Renal cortical epithelial cell (primary cell): ENCODE results near the gene ATAD3A. TPM values are rescaled to one million over a fixed set of nuclear protein-coding genes. Genes with fewer than 3 reads are reported as not detected.
"Not testable (repeated sequence)": the region's sequence is repeated elsewhere in the genome, so short reads cannot be mapped to it uniquely, and the experiment has no call there.

Experiments
- DNase-seq: peaks from one replicate; pipeline ENCODE4 v3.0.0-alpha.2; 2011; ENCODE audit warnings: low read depth
- total RNA-seq: library from RNA; depleted of rRNA; stranded (reverse); fragments of >200 nt; gene quantifications from 2 replicates; pipeline ENCODE4 v1.2.3, GENCODE V29; 2014

ATAD3A gene
- total RNA-seq, 1 donor from 2014 or later: 27.0 TPM

- peak; percentile 52 for DNase-seq
Observed at GRCh38 chr1:1554926-1555915, 43.3 kb downstream of the ATAD3A start.

- no peak for DNase-seq
Observed at GRCh38 chr1:1556505-1556904, 44.5 kb downstream of the ATAD3A start.

- not testable (repeated sequence) for DNase-seq
Observed at GRCh38 chr1:1556961-1557360, 45.0 kb downstream of the ATAD3A start.

GRCh38 chr1:1557688-1558087, 45.7 kb downstream of the ATAD3A start:
- not testable (repeated sequence) for DNase-seq

GRCh38 chr1:1558591-1558990, 46.6 kb downstream of the ATAD3A start:
- DNase-seq: no peak

- no peak for DNase-seq
Observed at GRCh38 chr1:1559066-1559465, 47.1 kb downstream of the ATAD3A start.

- DNase-seq: no peak
Observed at GRCh38 chr1:1560178-1560577, 48.2 kb downstream of the ATAD3A start.

- no peak for DNase-seq
Observed at GRCh38 chr1:1561801-1562470, 50.0 kb downstream of the ATAD3A start.

GRCh38 chr1:1562556-1563195, 50.7 kb downstream of the ATAD3A start:
- DNase-seq: no peak

- DNase-seq: no peak
Observed at GRCh38 chr1:1563688-1564087, 51.7 kb downstream of the ATAD3A start.

- no peak for DNase-seq
Observed at GRCh38 chr1:1564268-1564667, 52.3 kb downstream of the ATAD3A start.

GRCh38 chr1:1565340-1565739, 53.4 kb downstream of the ATAD3A start:
- no peak for DNase-seq

- no peak for DNase-seq
Observed at GRCh38 chr1:1567152-1567875, 55.4 kb downstream of the ATAD3A start.

- DNase-seq: no peak
Observed at GRCh38 chr1:1567891-1568291, 55.9 kb downstream of the ATAD3A start.

GRCh38 chr1:1569341-1569740, 57.4 kb downstream of the ATAD3A start:
- no peak for DNase-seq

GRCh38 chr1:1573843-1574720, 62.1 kb downstream of the ATAD3A start:
- peak; percentile 63 for DNase-seq

- DNase-seq: peak; percentile 69
Observed at GRCh38 chr1:1574721-1575537, 63.0 kb downstream of the ATAD3A start, which contains the start of gene SSU72. Gene SSU72, minus strand, starts transcription at chr1:1574863. Its CDS starts 306 bp downstream, at chr1:1574557.

GRCh38 chr1:1577367-1578011, 65.5 kb downstream of the ATAD3A start:
- DNase-seq: no peak

GRCh38 chr1:1578371-1578940, 66.5 kb downstream of the ATAD3A start:
- no peak for DNase-seq
